Measurements from ENCODE around the gene MORN1. TPM values are rescaled to one million over a fixed set of nuclear protein-coding genes. Genes with fewer than 3 reads are reported as not detected.

MORN1 gene
- total and polyA plus RNA-seq, 10 of the 15 experiments (the other 5 are each of a cell fraction or from before 2014, with no cell fraction given): 0.76 to 7.9 (median 5.5) TPM

- no peak for TF ChIP-seq IRF5 (IDR thresholded peaks at IDR 0.05; ENCODE audit: borderline replicate concordance)
- no peak for TF ChIP-seq YBX1 (IDR thresholded peaks at IDR 0.05)
- no peak for TF ChIP-seq SMC3 (IDR thresholded peaks at IDR 0.05; ENCODE audit: borderline replicate concordance, low read length)
- no peak for TF ChIP-seq POLR2AphosphoS5 (IDR thresholded peaks at IDR 0.05; ENCODE audit: low read length)
- TF ChIP-seq SREBF2 (IDR thresholded peaks at IDR 0.05; ENCODE audit: low read length): no peak
- no peak for TF ChIP-seq ZNF207 (IDR thresholded peaks at IDR 0.05; ENCODE audit: borderline replicate concordance)
- TF ChIP-seq RUNX3 (IDR thresholded peaks at IDR 0.05; ENCODE audit: low read length): no peak
- TF ChIP-seq CBFB (IDR thresholded peaks at IDR 0.05; ENCODE audit: low read depth): no peak
- TF ChIP-seq HDAC6 (IDR thresholded peaks at IDR 0.05; ENCODE audit: unreplicated experiment): no peak
Observed at GRCh38 chr1:2385606-2386280, 5.6 kb downstream of the MORN1 start (continued).

GRCh38 chr1:2384941-2385481 is 6.3 kb downstream of the MORN1 start:
- Histone ChIP-seq H3K36me3 (ENCODE audit: control insufficient read depth in 2 of 2, insufficient read depth in 2 of 2, low read length in 1 of 2) (no peaks in the 10 kb centered on the region; a peak in 1 of 4 replicates), H3K27ac (ENCODE audit: control insufficient read depth, insufficient read depth) (no peak overlapping the region), H3K9me3 (replicated peaks; ENCODE audit: control insufficient read depth, insufficient read depth, low read length) (no peaks in the 10 kb centered on the region), H3K9ac (ENCODE audit: control insufficient read depth, insufficient read depth, low read length) (no peak overlapping the region), H3K4me2 (ENCODE audit: control insufficient read depth, insufficient read depth) (no peak overlapping the region), H3K79me2 (ENCODE audit: control insufficient read depth, insufficient read depth, low read length) (peaks cover 8% of the 10 kb centered on the region; the same call in 1 of the 2 replicates), H3K4me1 (ENCODE audit: control insufficient read depth, insufficient read depth, low read length) (peaks cover 27% of the 10 kb centered on the region), H4K20me1 (ENCODE audit: control insufficient read depth, insufficient read depth) (no peaks in the 10 kb centered on the region), H2AFZ (ENCODE audit: control insufficient read depth, low read depth, low read length) (no peak overlapping the region), H3K4me3 (no peak overlapping the region), H3K27me3 (replicated peaks in 1 of 2; ENCODE audit: control insufficient read depth in 2 of 2, insufficient read depth in 2 of 2, low read length in 1 of 2) (no peaks in the 10 kb centered on the region)
- no TSS peak for BruUV-seq (replicated peaks)
- ATAC-seq (no peak), DNase-seq (ENCODE audit: low read depth, low spot score) (no peak), FAIRE-seq (no peak)
- ChIA-PET CTCF (interaction anchor here (2.4 kb wide), 1 partner anchor 190 kb away, joined by 14 read pairs; the partner anchor contains the start of gene FAAP20), RAD21 (ENCODE audit: unreplicated experiment) (no interaction called here), POLR2A (no interaction called here), SMC1A (ENCODE audit: uncharacterized antibody, unreplicated experiment) (no interaction called here)
- WGBS (ENCODE audit: insufficient coverage, insufficient replicate concordance, low lambda C conversion rate, missing lambda C conversion rate): 80% methylated on average over 27 of the region's 41 CpGs
- intact Hi-C loops (cut with micrococcal nuclease; ENCODE audit: unreplicated experiment) (no loop called here), in situ Hi-C loops (cut with MboI) (loop anchor here (5.0 kb wide), 1 partner anchor 193 kb away; the partner anchor contains the start of gene FAAP20)
- no peak for TF ChIP-seq ZBTB40 (IDR thresholded peaks at IDR 0.05; ENCODE audit: borderline replicate concordance)
- no peak for TF ChIP-seq E4F1 (IDR thresholded peaks at IDR 0.05; ENCODE audit: borderline replicate concordance, partially characterized antibody)
- TF ChIP-seq SMAD5 (IDR thresholded peaks at IDR 0.05; ENCODE audit: low read depth): no peak
- TF ChIP-seq RELA (IDR thresholded peaks at IDR 0.05; ENCODE audit: borderline replicate concordance, partially characterized antibody): no peak
- no peak for TF ChIP-seq EZH2 (IDR thresholded peaks at IDR 0.05; ENCODE audit: borderline replicate concordance, control insufficient read depth, low read depth, low read length)
- TF ChIP-seq MEF2A (IDR thresholded peaks at IDR 0.05; ENCODE audit: insufficient read depth, low read depth, low read length): no peak

Data from GM12878 (cell line).